Measurements from ENCODE around the gene RAP1GDS1.

DNA sequence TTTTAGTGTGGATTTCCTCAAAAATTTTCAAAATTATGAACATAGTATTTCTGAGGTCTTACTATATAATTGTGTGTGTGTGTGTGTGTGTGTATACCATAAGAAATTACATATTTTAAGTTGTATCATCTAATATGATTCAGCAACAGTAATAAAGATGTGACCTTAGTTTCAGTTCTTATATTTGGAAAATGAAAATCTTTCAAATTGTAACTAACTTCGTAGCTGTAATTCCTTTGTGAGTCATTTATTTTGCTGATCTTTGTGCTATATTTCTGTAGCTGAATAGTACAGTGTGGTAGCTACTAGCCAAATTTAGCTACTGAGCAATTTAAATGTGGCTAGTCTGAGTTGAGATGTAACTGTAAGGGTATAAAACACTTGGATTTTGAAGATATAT lies 116.4 kb downstream of the RAP1GDS1 start:
- no peak for TF ChIP-seq POLR2A (IDR thresholded peaks at IDR 0.05; ENCODE audit: low read depth)
- TF ChIP-seq EP300 (IDR thresholded peaks at IDR 0.05), result no peak
- TF ChIP-seq, protein P1, sequence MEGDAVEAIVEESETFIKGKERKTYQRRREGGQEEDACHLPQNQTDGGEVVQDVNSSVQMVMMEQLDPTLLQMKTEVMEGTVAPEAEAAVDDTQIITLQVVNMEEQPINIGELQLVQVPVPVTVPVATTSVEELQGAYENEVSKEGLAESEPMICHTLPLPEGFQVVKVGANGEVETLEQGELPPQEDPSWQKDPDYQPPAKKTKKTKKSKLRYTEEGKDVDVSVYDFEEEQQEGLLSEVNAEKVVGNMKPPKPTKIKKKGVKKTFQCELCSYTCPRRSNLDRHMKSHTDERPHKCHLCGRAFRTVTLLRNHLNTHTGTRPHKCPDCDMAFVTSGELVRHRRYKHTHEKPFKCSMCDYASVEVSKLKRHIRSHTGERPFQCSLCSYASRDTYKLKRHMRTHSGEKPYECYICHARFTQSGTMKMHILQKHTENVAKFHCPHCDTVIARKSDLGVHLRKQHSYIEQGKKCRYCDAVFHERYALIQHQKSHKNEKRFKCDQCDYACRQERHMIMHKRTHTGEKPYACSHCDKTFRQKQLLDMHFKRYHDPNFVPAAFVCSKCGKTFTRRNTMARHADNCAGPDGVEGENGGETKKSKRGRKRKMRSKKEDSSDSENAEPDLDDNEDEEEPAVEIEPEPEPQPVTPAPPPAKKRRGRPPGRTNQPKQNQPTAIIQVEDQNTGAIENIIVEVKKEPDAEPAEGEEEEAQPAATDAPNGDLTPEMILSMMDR (IDR thresholded peaks at IDR 0.05), result no peak

Measured in esophagus muscularis mucosa (tissue), 4 donors.